GM04504 (cell line): ENCODE data around the gene ALPG.
"Not testable (repeated sequence)": the region's sequence is repeated elsewhere in the genome, so short reads cannot be mapped to it uniquely, and the experiment has no call there.

Experiments used
- DNase-seq: peaks from one replicate; pipeline ENCODE4 v3.0.0-alpha.2; 2012; ENCODE audit warnings: low read depth

Gene ALPG

DNA sequence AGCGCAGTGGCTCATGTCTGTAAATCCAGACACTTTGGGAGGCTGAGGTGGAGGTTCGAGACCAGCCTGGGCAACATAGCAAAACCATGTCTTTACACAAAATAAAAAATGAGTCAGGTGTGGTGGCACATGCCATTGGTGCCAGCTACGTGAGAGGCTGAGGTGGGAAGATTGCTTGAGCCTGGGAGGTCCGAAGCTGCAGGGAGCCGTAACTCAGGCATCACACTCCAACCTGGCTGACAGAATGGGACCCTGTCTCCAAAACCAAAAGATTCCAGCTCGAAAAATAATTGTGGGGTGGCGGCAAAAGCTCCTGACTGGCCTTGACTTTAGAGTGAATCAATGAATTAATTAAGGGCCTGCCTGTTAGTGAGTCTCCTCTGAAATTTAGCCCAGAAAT is 29.3 kb upstream of the ALPG start:
- DNase-seq, result no peak

DNA sequence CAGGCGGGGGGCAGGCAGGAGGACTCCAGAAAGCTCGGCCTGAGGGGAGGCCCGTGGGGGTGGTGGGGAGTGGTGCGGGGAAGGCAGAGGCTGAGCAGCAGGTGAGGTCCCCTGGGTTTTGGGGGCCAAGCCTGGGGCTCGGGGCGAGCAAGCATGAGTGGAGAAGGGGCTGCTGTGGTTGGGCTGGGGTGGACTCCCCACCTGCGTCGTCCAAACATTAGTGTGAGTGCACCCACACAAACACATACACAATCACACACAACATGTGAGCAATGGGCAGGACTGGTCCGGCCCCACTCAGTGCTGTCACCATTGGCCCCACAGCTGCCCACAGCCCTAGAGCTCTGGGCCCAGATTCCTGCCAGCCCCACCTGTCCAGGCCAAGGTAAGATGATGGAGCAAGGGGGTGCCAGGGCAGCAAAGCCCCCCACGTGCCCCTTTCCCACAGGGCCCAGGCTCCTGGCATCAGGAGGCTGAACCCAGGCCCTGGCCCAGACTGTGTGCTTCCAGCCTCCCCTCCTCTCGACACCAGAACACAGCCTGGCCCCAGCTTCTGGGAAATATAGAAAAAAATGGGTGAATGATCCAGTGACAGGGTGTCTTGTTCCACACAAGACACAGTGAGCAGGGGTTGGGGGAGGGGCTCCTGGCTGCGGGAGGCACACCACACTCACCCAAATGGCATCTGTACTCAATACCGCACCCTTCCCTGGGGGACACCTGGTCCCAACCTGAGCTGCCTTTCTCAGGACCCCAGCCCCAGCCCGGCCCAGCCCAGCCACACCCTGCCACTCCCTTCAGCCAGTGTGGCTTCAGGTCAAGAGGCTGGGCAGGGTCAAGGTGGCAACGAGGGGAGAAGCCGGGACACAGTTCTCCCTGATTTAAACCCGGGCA is 28.6 kb upstream of the ALPG start:
- DNase-seq, result no peak

- DNase-seq, result not testable (repeated sequence)
These were observed 27.9 kb upstream of the ALPG start, which contains the start of gene ALPP for GRCh38 chr2:232378735-232379151. TSS of gene ALPP (plus strand) at chr2:232378751. CDS start at chr2:232378803, 52 bp downstream.

DNA sequence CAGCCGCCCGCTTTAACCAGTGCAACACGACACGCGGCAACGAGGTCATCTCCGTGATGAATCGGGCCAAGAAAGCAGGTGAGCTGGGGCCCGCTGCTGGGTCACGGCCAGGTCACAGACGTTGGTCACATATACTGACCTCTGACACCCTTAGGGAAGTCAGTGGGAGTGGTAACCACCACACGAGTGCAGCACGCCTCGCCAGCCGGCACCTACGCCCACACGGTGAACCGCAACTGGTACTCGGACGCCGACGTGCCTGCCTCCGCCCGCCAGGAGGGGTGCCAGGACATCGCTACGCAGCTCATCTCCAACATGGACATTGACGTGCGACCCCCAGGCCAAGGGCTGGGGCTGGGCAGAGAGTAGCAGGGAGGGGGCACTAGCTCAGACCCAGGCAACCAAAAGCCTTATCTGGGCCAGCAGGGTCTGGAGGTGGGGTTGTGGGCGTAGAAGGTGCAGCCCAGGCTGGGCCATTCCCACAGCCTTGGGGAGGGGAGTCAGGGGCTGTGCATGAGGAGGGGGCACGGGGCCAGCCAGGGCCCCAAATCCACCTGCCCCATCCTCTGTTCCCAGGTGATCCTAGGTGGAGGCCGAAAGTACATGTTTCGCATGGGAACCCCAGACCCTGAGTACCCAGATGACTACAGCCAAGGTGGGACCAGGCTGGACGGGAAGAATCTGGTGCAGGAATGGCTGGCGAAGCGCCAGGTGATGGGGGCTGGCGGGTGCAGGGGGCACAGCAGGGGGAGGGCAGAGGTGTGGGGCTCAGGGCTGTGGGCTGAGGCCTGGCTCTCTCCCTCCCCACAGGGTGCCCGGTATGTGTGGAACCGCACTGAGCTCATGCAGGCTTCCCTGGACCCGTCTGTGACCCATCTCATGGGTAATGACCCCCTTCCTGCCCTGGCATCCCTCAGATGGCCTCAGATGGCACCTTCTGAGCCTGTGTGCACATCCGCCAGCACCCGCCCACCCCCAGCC is 26.7 kb upstream of the ALPG start:
- not testable (repeated sequence) for DNase-seq

DNA sequence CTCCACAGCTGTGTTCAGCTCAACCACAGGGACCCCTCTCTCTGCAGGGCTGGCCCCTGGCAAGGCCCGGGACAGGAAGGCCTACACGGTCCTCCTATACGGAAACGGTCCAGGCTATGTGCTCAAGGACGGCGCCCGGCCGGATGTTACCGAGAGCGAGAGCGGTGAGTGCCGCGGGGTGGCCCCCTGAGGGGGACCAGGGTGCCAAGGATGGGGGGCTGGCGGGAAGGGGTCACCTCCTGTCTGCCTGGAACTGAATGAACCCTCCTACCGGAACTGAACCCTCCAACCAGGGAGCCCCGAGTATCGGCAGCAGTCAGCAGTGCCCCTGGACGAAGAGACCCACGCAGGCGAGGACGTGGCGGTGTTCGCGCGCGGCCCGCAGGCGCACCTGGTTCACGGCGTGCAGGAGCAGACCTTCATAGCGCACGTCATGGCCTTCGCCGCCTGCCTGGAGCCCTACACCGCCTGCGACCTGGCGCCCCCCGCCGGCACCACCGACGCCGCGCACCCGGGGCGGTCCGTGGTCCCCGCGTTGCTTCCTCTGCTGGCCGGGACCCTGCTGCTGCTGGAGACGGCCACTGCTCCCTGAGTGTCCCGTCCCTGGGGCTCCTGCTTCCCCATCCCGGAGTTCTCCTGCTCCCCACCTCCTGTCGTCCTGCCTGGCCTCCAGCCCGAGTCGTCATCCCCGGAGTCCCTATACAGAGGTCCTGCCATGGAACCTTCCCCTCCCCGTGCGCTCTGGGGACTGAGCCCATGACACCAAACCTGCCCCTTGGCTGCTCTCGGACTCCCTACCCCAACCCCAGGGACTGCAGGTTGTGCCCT is 25.2 kb upstream of the ALPG start:
- not testable (repeated sequence) for DNase-seq

GRCh38 chr2:232382331-232383225 is 24.1 kb upstream of the ALPG start:
- no peak for DNase-seq

DNA sequence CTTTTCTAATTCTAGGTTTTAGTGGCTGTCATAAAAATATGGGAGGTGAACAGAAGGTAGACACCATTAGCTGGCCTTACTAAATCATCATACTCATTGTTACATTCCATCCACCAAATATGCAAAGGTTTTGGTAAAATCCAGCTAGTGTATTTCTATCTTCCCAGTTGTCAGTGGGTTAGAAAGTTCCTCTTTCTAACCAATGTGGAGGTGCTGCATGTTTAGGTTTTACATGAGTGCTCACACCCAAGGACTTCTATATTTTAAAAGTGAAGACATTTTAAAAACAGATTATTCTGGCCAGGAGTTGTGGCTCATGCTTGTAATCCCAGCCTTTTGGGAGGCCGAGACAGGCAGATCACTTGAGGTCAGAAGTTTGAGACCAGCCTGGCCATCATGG is 22.2 kb upstream of the ALPG start:
- no peak for DNase-seq

DNA sequence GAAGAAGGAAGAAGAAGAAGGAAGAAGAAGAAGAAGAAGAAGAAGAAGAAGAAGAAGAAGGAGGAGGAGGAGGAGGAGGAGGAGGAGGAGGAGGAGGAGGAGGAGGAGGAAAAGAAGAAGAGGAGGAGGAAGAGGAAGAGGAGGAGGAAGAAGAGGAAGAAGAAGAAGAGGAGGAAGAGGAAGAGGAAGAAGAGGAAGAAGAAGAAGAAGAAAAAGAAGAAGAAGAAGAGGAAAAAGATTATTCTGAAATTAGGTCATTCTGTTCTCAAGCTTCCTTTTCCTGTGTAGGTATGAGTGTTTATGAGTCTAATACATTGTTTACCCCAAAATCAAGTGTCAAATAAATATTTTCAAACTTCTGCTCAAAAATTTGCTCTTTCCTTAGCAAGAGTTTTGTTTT is 21.6 kb upstream of the ALPG start:
- not testable (repeated sequence) for DNase-seq

DNA sequence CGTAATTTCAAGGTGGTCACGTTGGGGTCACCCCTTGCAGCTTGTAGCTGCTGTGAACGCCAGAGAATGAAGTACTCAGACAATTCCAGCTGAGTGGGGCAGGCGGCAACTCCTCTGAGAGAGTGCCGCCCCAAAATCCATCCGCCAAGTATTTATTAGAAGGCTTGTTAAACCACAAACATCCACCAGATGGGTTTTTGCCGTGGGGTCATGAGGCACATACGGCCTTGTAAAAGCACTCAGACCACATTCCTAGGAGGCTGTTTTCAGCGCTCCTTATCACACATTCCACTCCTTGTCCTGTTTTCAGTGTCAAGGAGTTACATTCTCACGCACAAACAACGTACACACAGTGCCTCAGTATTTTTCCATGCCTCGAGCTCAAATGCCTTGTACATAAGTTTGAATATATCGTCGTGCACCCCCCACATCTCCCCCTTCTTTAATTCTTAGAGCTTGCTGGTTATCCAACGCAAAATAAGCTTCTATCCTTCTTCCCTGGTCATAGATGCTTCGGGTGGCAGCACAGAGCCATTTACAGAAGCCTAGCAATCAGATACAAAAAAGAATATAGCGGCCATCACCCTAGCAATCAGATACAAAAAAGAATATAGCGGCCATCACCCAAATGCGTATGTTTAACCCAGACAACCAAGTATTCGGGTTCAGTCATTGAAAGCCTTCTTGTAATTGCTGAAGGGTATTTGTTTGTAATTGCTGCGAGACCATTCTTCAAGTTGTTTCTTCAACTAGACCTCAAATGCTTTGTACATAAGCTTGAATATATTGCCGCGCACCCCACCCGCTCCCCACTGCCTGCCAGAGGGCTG is 20.8 kb upstream of the ALPG start:
- DNase-seq, result peak; percentile 84

DNA sequence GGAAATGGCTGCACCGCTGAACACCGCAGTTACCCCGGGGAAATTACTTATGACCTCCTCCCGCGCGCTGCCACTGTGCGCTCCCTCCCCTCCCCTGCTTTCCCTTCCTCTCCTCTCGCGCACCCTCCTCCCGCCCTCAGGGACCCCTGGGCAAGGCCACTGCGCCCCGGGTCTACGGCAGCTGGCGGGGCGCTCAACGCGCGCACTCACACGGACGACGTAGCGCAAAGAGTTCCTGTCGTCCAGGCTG is 20.2 kb upstream of the ALPG start:
- DNase-seq, result no peak

- DNase-seq, result no peak
These were observed 19.7 kb upstream of the ALPG start for GRCh38 chr2:232386740-232387450.

GRCh38 chr2:232387451-232388171 is 19.0 kb upstream of the ALPG start:
- no peak for DNase-seq

DNA sequence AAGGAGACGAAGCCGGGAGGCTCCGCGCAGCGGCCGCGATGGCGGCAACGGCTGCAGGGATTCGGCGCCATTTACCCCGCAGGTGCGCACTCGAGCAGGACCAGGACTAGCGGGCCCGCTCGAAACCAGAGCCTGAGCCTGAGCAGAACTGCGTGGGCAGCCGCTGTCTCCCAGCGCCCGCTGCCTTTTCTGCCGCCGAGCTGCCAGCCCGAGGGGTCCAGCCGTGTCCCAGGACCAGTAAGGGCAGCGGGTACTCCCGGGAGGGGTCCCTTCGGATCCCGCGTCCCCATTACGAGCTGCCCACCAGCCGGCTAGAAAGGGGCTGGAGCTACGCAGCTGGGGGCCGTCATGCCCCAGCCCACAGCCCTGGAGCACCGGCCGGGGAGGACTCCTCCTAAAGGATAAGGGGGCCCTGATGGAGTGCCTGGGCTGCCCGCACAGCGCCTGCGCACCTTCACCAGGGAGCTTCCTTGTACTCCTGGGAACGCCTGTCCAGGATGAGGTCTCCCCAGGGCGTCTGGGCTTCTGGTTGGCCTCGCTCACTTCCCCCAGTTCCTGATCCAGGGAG is 18.2 kb upstream of the ALPG start:
- DNase-seq, result no peak

DNA sequence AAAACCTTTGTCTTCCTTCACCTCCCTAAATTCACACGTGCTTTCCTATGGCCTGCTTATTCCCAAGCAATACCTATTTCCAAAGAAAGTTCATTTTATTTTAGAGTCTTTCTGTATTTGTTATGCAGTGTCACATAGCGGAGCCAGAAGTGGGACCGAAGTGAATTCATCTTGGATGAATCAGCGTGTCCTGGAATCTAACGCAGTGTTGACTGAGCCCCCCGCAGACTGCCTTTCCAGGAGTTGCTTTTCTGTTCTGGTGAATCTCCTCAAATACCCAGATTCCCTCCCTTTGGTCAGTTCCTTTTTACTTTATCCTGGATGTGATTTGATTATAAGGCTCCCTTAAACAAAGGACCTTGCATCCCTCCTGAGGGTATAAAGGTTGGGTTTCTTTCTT is 17.3 kb upstream of the ALPG start:
- DNase-seq, result no peak

DNA sequence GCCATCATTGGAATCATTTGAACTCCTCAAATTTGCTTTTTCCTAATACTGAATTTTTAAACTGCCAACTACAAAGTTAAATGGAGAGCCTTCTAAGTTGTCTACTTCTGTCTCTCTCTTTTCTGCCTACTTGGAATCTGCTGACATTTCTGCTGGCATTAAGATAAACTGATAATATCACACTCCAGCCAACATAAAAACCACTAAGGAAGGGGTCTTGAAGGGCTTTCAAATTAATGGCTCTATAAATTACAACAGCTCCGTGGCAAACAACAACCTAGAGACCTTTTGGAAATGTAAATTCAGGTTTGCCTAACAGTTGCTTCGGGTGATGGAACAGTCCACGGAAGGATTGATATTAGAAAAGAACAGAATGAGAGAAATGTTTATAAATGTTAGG is 16.0 kb upstream of the ALPG start:
- DNase-seq, result no peak

GRCh38 chr2:232393556-232393955 is 13.1 kb upstream of the ALPG start:
- DNase-seq, result no peak

DNA sequence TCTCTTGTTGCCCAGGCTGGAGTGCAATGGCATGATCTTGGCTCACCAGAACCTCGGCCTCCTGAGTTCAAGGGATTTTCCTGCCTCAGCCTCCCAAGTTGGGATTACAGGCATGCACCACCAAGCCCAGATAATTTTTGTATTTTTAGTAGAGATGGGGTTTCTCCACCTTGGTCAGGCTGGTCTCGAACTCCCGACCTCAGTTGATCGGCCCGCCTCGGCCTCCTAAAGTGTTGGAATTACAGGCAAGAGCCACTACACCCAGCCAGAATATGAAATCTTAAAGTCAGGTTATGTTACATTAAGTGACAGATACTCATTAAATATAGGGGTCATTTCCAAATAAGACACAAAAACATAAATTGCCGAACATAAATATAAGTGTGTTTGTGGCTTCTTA is 12.2 kb upstream of the ALPG start:
- DNase-seq, result not testable (repeated sequence)

- no peak for DNase-seq
These were observed 11.1 kb upstream of the ALPG start for GRCh38 chr2:232395586-232395985.
